Measurements from ENCODE around the gene CELF1.

GRCh38 chr11:47551086-47551485 is 1.8 kb downstream of the CELF1 start:
- TF ChIP-seq CTCF (IDR thresholded peaks at IDR 0.05) (peak; percentile 11 to 44 (median 28)), POLR2A (IDR thresholded peaks at IDR 0.05) (no peak)
